HG03571 (cell line): ENCODE data around the gene SOX6.
"Not testable (repeated sequence)": the region's sequence is repeated elsewhere in the genome, so short reads cannot be mapped to it uniquely, and the experiment has no call there.

Experiments used
- ATAC-seq: cut with Tn5 transposase; IDR thresholded peaks from one replicate; pipeline ENCODE4 v1.9.1; 2021; ENCODE audit not compliant: unreplicated experiment

SOX6 gene

GRCh38 chr11:16052750-16053149 is 303.6 kb downstream of the SOX6 start:
- ATAC-seq: no peak

- ATAC-seq: no peak
Observed at GRCh38 chr11:16049611-16050010, 306.7 kb downstream of the SOX6 start.

- ATAC-seq: no peak
Observed at GRCh38 chr11:16047073-16047472, 309.3 kb downstream of the SOX6 start.

GRCh38 chr11:16043617-16044016 is 312.7 kb downstream of the SOX6 start:
- no peak for ATAC-seq

GRCh38 chr11:16041207-16041606 is 315.1 kb downstream of the SOX6 start:
- ATAC-seq: no peak

GRCh38 chr11:16040151-16040550 is 316.2 kb downstream of the SOX6 start:
- ATAC-seq: no peak

GRCh38 chr11:16037179-16037578 is 319.2 kb downstream of the SOX6 start:
- ATAC-seq: no peak

GRCh38 chr11:16036218-16036617 is 320.1 kb downstream of the SOX6 start:
- no peak for ATAC-seq

GRCh38 chr11:16034074-16034473 is 322.3 kb downstream of the SOX6 start:
- no peak for ATAC-seq

GRCh38 chr11:16032974-16033373 is 323.4 kb downstream of the SOX6 start:
- ATAC-seq: no peak

- ATAC-seq: no peak
Observed at GRCh38 chr11:16031210-16031609, 325.1 kb downstream of the SOX6 start.

GRCh38 chr11:16030664-16031063 is 325.7 kb downstream of the SOX6 start:
- ATAC-seq: no peak

GRCh38 chr11:16029151-16029550 is 327.2 kb downstream of the SOX6 start:
- not testable (repeated sequence) for ATAC-seq

GRCh38 chr11:16028419-16028818 is 327.9 kb downstream of the SOX6 start:
- no peak for ATAC-seq

GRCh38 chr11:16027621-16028020 is 328.7 kb downstream of the SOX6 start:
- no peak for ATAC-seq

- ATAC-seq: no peak
Observed at GRCh38 chr11:16026849-16027248, 329.5 kb downstream of the SOX6 start.

- no peak for ATAC-seq
Observed at GRCh38 chr11:16018931-16019330, 337.4 kb downstream of the SOX6 start.

- ATAC-seq: no peak
Observed at GRCh38 chr11:16016468-16016829, 339.9 kb downstream of the SOX6 start.

- no peak for ATAC-seq
Observed at GRCh38 chr11:16015741-16016467, 340.4 kb downstream of the SOX6 start.

- no peak for ATAC-seq
Observed at GRCh38 chr11:16013649-16014275, 342.6 kb downstream of the SOX6 start.

GRCh38 chr11:16013242-16013641 is 343.1 kb downstream of the SOX6 start:
- no peak for ATAC-seq

- ATAC-seq: no peak
Observed at GRCh38 chr11:16012125-16012751, 344.1 kb downstream of the SOX6 start.
